ENCODE measurements around the gene PROX2.

The PROX2 gene

GRCh38 chr14:74915826-74916225, 39.9 kb upstream of the PROX2 start:
- H3K27ac ChIP-seq (ENCODE audit: low read depth, low read length): no peak overlapping the region
- no peak overlapping the region for H3K9ac ChIP-seq (ENCODE audit: low read length)
- H3K9me3 ChIP-seq (ENCODE audit: low read length): no peaks in the 10 kb centered on the region
- peaks cover 19% of the 10 kb centered on the region for H3K4me1 ChIP-seq (ENCODE audit: insufficient read depth, low read length)
- no peaks in the 10 kb centered on the region for H3K27me3 ChIP-seq (ENCODE audit: control insufficient read depth in 1 of 2, insufficient read depth in 2 of 2, low read length in 2 of 2)
- no peaks in the 10 kb centered on the region for H3K36me3 ChIP-seq (ENCODE audit: insufficient read depth, low read length)
- H3K4me3 ChIP-seq (ENCODE audit: low read depth in 1 of 2, low read length in 2 of 2): no peak overlapping the region

GRCh38 chr14:74915426-74915825, 39.5 kb upstream of the PROX2 start:
- H3K4me1 ChIP-seq (ENCODE audit: insufficient read depth, low read length): peaks cover 19% of the 10 kb centered on the region
- no peak overlapping the region for H3K4me3 ChIP-seq (ENCODE audit: low read depth in 1 of 2, low read length in 2 of 2)
- H3K27me3 ChIP-seq (ENCODE audit: control insufficient read depth in 1 of 2, insufficient read depth in 2 of 2, low read length in 2 of 2): no peaks in the 10 kb centered on the region
- no peaks in the 10 kb centered on the region for H3K36me3 ChIP-seq (ENCODE audit: insufficient read depth, low read length)
- no peak overlapping the region for H3K27ac ChIP-seq (ENCODE audit: low read depth, low read length)
- H3K9me3 ChIP-seq (ENCODE audit: low read length): no peaks in the 10 kb centered on the region
- no peak overlapping the region for H3K9ac ChIP-seq (ENCODE audit: low read length)

DNA sequence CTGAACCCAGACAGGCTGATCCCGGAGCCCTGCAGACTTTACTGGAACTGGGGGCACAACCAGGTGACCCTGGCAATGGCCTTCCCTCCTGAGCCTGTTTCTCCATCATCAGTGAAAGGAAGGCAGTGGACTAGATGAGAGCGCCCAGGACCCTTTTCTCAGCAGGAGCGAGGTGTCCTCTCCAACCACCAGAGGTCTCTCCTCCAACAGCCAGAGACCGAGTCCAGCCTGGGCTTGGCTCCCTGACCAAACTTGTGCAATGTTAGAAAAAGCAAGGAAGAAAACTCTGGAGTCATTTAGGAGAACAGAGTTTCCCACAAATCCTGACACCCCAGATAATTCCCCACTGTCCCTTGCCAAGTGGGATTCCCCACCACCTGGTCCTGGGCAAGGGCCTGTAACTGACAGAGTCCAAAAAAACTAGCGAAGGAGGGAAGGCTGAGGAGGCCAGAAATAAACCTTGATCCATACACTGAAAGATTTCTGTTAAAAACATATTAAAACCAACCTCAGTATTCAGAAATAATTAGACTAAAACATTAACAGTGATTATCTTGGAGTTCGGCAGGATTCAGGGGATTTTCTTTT, 38.1 kb upstream of the PROX2 start:
- H3K27ac ChIP-seq (ENCODE audit: low read depth, low read length): no peak overlapping the region
- no peaks in the 10 kb centered on the region for H3K9me3 ChIP-seq (ENCODE audit: low read length)
- H3K4me1 ChIP-seq (ENCODE audit: insufficient read depth, low read length): peaks cover 19% of the 10 kb centered on the region
- H3K9ac ChIP-seq (ENCODE audit: low read length): no peak overlapping the region
- H3K4me3 ChIP-seq (ENCODE audit: low read depth in 1 of 2, low read length in 2 of 2): no peak overlapping the region
- no peaks in the 10 kb centered on the region for H3K36me3 ChIP-seq (ENCODE audit: insufficient read depth, low read length)
- no peaks in the 10 kb centered on the region for H3K27me3 ChIP-seq (ENCODE audit: control insufficient read depth in 1 of 2, insufficient read depth in 2 of 2, low read length in 2 of 2)

DNA sequence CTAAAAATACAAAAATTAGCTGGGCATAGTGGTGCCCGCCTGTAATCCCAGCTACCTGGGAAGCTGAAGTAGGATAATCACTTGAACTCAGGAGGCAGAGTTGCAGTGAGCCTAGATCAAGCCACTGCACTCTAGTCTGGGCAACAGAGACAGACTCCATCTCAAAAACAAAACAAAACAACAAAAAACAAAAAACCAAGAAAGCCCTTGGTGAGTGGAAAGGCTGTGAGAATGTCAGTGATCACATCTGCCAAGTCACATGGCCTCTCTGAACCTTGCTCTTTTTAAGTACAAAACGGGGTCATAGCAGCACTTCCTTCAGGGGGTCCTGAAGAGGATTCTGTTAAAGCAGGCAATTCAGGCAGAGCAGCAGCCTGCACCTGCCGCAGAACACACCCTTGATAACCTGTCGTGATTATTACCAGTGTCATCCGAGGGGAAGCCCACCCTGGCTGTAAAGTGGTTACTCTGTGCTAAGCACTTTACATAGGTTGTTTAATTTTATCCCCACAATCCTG, 37.5 kb upstream of the PROX2 start:
- H3K4me3 ChIP-seq (ENCODE audit: low read depth in 1 of 2, low read length in 2 of 2): no peak overlapping the region
- no peak overlapping the region for H3K27ac ChIP-seq (ENCODE audit: low read depth, low read length)
- H3K36me3 ChIP-seq (ENCODE audit: insufficient read depth, low read length): no peaks in the 10 kb centered on the region
- no peaks in the 10 kb centered on the region for H3K9me3 ChIP-seq (ENCODE audit: low read length)
- H3K27me3 ChIP-seq (ENCODE audit: control insufficient read depth in 1 of 2, insufficient read depth in 2 of 2, low read length in 2 of 2): no peaks in the 10 kb centered on the region
- H3K9ac ChIP-seq (ENCODE audit: low read length): no peak overlapping the region
- H3K4me1 ChIP-seq (ENCODE audit: insufficient read depth, low read length): peaks cover 17% of the 10 kb centered on the region

- H3K4me3 ChIP-seq (ENCODE audit: low read depth in 1 of 2, low read length in 2 of 2): no peak overlapping the region
- no peak overlapping the region for H3K9ac ChIP-seq (ENCODE audit: low read length)
- H3K27ac ChIP-seq (ENCODE audit: low read depth, low read length): no peak overlapping the region
- peaks cover 17% of the 10 kb centered on the region for H3K4me1 ChIP-seq (ENCODE audit: insufficient read depth, low read length)
- no peaks in the 10 kb centered on the region for H3K27me3 ChIP-seq (ENCODE audit: control insufficient read depth in 1 of 2, insufficient read depth in 2 of 2, low read length in 2 of 2)
- H3K9me3 ChIP-seq (ENCODE audit: low read length): no peaks in the 10 kb centered on the region
- H3K36me3 ChIP-seq (ENCODE audit: insufficient read depth, low read length): no peaks in the 10 kb centered on the region
Observed at GRCh38 chr14:74912801-74913200, 36.9 kb upstream of the PROX2 start.

GRCh38 chr14:74912111-74912510, 36.2 kb upstream of the PROX2 start:
- no peak overlapping the region for H3K27ac ChIP-seq (ENCODE audit: low read depth, low read length)
- H3K4me3 ChIP-seq (ENCODE audit: low read depth in 1 of 2, low read length in 2 of 2): no peak overlapping the region
- H3K36me3 ChIP-seq (ENCODE audit: insufficient read depth, low read length): no peaks in the 10 kb centered on the region
- no peak overlapping the region for H3K9ac ChIP-seq (ENCODE audit: low read length)
- peaks cover 18% of the 10 kb centered on the region for H3K4me1 ChIP-seq (ENCODE audit: insufficient read depth, low read length)
- no peaks in the 10 kb centered on the region for H3K9me3 ChIP-seq (ENCODE audit: low read length)
- H3K27me3 ChIP-seq (ENCODE audit: control insufficient read depth in 1 of 2, insufficient read depth in 2 of 2, low read length in 2 of 2): no peaks in the 10 kb centered on the region

GRCh38 chr14:74911704-74912103, 35.8 kb upstream of the PROX2 start:
- no peak overlapping the region for H3K9ac ChIP-seq (ENCODE audit: low read length)
- no peaks in the 10 kb centered on the region for H3K36me3 ChIP-seq (ENCODE audit: insufficient read depth, low read length)
- peaks cover 14% of the 10 kb centered on the region for H3K4me1 ChIP-seq (ENCODE audit: insufficient read depth, low read length)
- H3K9me3 ChIP-seq (ENCODE audit: low read length): no peaks in the 10 kb centered on the region
- H3K4me3 ChIP-seq (ENCODE audit: low read depth in 1 of 2, low read length in 2 of 2): no peak overlapping the region
- no peaks in the 10 kb centered on the region for H3K27me3 ChIP-seq (ENCODE audit: control insufficient read depth in 1 of 2, insufficient read depth in 2 of 2, low read length in 2 of 2)
- no peak overlapping the region for H3K27ac ChIP-seq (ENCODE audit: low read depth, low read length)

DNA sequence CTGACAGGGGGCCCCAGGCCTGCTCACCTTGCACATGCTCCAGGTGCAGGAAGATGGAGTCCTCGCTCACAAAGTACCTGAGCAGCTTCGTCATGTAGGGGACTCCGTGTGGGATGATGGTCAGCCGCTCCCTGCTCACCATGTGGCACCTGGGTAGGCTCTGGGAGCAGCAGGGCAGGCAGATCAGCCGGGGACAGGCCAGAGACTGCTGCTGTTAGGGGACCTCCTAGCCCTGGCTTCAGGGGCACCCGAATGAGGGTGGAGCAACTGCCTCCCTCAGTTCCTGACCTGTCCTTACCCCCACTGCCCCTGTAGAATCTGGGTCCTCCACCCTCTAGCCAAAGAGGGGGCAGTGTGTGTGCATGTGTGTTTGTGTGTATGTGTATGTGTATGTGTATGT, 35.3 kb upstream of the PROX2 start:
- no peaks in the 10 kb centered on the region for H3K27me3 ChIP-seq (ENCODE audit: control insufficient read depth in 1 of 2, insufficient read depth in 2 of 2, low read length in 2 of 2)
- no peak overlapping the region for H3K27ac ChIP-seq (ENCODE audit: low read depth, low read length)
- H3K36me3 ChIP-seq (ENCODE audit: insufficient read depth, low read length): no peaks in the 10 kb centered on the region
- H3K4me1 ChIP-seq (ENCODE audit: insufficient read depth, low read length): peaks cover 14% of the 10 kb centered on the region
- H3K9me3 ChIP-seq (ENCODE audit: low read length): no peaks in the 10 kb centered on the region
- H3K4me3 ChIP-seq (ENCODE audit: low read depth in 1 of 2, low read length in 2 of 2): no peak overlapping the region
- no peak overlapping the region for H3K9ac ChIP-seq (ENCODE audit: low read length)

DNA sequence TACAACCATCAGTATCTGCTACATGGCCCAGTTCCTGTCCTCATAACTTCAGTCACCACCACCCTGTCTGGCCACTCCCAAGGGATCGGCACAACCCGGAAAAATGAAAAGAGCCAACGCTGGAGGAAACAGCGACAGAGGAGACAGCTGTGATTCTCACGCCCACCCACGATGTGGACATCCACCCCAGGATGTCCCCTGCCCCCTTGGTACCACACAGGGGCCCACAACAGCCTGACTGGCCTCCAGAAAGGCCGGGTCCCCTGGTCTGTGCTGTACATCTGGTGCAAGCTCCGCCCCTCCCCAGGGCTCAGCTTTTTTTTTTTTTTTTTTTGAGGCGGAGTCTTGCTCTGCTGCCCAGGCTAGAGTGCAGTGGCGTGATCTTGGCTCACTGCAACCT, 34.6 kb upstream of the PROX2 start:
- Histone ChIP-seq H3K4me3 (ENCODE audit: low read depth in 1 of 2, low read length in 2 of 2) (no peak overlapping the region), H3K27me3 (ENCODE audit: control insufficient read depth in 1 of 2, insufficient read depth in 2 of 2, low read length in 2 of 2) (no peaks in the 10 kb centered on the region), H3K9me3 (ENCODE audit: low read length) (no peaks in the 10 kb centered on the region), H3K36me3 (ENCODE audit: insufficient read depth, low read length) (no peaks in the 10 kb centered on the region), H3K4me1 (ENCODE audit: insufficient read depth, low read length) (peaks cover 17% of the 10 kb centered on the region), H3K9ac (ENCODE audit: low read length) (no peak overlapping the region), H3K27ac (ENCODE audit: low read depth, low read length) (no peak overlapping the region)

DNA sequence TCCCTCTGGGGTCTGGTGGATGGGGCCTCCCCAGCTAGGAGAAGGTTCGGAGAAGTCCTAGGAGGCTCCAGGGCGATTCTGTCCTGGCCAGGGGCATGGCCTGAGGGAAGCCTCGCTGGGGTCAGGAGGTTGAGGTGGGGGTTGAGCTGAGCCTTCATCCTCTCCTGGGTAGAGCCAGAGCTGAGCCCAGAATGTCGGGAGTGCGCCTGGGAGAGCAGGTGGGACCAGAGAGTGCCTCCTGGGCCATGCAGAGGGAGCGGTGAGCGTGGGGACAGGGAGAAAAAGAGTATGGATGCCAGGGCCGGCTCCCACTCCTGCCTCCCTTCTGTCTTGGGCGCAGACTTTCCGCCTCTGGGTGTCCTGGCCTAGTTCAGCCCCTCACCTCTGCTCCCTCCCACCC, 34.0 kb upstream of the PROX2 start:
- Histone ChIP-seq H3K27ac (ENCODE audit: low read depth, low read length) (no peak overlapping the region), H3K36me3 (ENCODE audit: insufficient read depth, low read length) (peaks cover 4% of the 10 kb centered on the region), H3K9ac (ENCODE audit: low read length) (no peak overlapping the region), H3K27me3 (ENCODE audit: control insufficient read depth in 1 of 2, insufficient read depth in 2 of 2, low read length in 2 of 2) (no peaks in the 10 kb centered on the region), H3K4me1 (ENCODE audit: insufficient read depth, low read length) (peaks cover 19% of the 10 kb centered on the region), H3K9me3 (ENCODE audit: low read length) (no peaks in the 10 kb centered on the region), H3K4me3 (ENCODE audit: low read depth in 1 of 2, low read length in 2 of 2) (no peak overlapping the region)

GRCh38 chr14:74909501-74909900, 33.6 kb upstream of the PROX2 start:
- H3K4me1 ChIP-seq (ENCODE audit: insufficient read depth, low read length): peaks cover 19% of the 10 kb centered on the region
- H3K9me3 ChIP-seq (ENCODE audit: low read length): no peaks in the 10 kb centered on the region
- no peak overlapping the region for H3K4me3 ChIP-seq (ENCODE audit: low read depth in 1 of 2, low read length in 2 of 2)
- peaks cover 8% of the 10 kb centered on the region for H3K36me3 ChIP-seq (ENCODE audit: insufficient read depth, low read length)
- no peak overlapping the region for H3K27ac ChIP-seq (ENCODE audit: low read depth, low read length)
- H3K27me3 ChIP-seq (ENCODE audit: control insufficient read depth in 1 of 2, insufficient read depth in 2 of 2, low read length in 2 of 2): no peaks in the 10 kb centered on the region
- no peak overlapping the region for H3K9ac ChIP-seq (ENCODE audit: low read length)

DNA sequence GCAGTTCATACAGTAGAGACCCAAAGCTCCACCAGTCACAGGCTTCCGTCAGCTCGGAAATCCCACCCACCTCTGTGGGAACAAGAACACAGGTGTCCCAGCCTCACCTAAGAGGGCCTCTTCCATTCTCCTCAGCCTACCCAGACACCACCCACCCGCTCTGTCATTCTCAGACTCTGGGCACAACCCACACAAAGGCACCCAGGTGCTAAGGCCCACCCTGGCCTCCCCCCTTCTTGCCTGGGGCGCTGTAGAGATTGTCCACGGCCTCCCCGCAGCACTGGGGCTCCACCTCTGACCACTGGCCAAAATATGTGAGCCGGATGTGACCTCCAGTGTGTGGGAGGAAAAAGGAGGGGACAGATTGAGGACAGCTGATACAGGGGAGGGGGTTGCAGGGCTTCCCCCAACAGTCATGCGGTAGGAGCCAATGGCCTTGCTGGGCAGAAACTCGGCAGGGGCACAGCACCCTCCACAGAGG, 33.0 kb upstream of the PROX2 start:
- peaks cover 13% of the 10 kb centered on the region for H3K36me3 ChIP-seq (ENCODE audit: insufficient read depth, low read length)
- peaks cover 19% of the 10 kb centered on the region for H3K4me1 ChIP-seq (ENCODE audit: insufficient read depth, low read length)
- no peak overlapping the region for H3K27ac ChIP-seq (ENCODE audit: low read depth, low read length)
- H3K9ac ChIP-seq (ENCODE audit: low read length): no peak overlapping the region
- no peaks in the 10 kb centered on the region for H3K27me3 ChIP-seq (ENCODE audit: control insufficient read depth in 1 of 2, insufficient read depth in 2 of 2, low read length in 2 of 2)
- H3K4me3 ChIP-seq (ENCODE audit: low read depth in 1 of 2, low read length in 2 of 2): no peak overlapping the region
- no peaks in the 10 kb centered on the region for H3K9me3 ChIP-seq (ENCODE audit: low read length)
